BE2C (cell line): ENCODE data around the gene LRBA.
"Not testable (repeated sequence)": the region's sequence is repeated elsewhere in the genome, so short reads cannot be mapped to it uniquely, and the experiment has no call there.

Experiments
- DNase-seq: peaks from one replicate; pipeline ENCODE4 v3.0.0-alpha.2; 2020
- H3K27me3 ChIP-seq: fragments of 250-450 bp; sonication (Bioruptor Pico); 2 replicates; pipeline ENCODE4 v1.5.1; 2020; ENCODE audit warnings: mild to moderate bottlenecking
- H3K36me3 ChIP-seq: fragments of 250-450 bp; sonication (Bioruptor Pico); 2 replicates; pipeline ENCODE4 v1.5.1; 2020; ENCODE audit warnings: mild to moderate bottlenecking
- H3K4me1 ChIP-seq: fragments of 250-450 bp; sonication (Bioruptor Pico); 2 replicates; pipeline ENCODE4 v1.5.1; 2020
- H3K4me3 ChIP-seq: 2 replicates; pipeline ENCODE4 v1.5.1; 2011; ENCODE audit warnings: low read depth, low read length
- H3K9me3 ChIP-seq: fragments of 250-450 bp; sonication (Bioruptor Pico); 2 replicates; pipeline ENCODE4 v1.5.1; 2020
- CTCF ChIP-seq: IDR thresholded peaks from 2 replicates; pipeline ENCODE4 v1.5.1; 2012; ENCODE audit warnings: mild to moderate bottlenecking, low read depth, low read length

The LRBA gene

DNA sequence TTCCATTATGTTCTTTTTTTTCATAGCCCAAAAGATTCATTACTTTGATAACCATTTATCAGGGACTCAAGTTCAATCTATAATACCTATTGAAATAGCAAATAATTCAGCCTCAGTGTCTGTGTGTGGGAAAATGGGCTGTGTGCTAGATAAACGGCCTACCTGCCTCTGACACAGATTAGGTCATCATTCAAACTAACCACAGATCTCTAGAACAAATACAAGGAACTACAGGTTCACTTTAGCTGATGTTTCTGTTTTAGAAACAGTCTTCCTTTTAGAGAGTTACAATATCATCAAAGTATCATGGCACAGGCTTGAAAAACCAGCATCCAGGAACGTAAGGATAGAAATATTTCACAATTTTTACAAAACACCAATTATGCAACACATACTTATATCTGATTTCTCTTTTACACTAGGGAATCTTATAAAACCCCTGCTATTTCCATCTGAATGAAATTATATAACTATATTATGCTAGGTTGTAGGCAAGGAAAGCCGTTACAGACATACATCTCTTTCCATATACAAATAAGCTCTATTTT, 489.7 kb downstream of the LRBA start:
- Histone ChIP-seq H3K36me3 (peaks cover 21% of the 10 kb centered on the region), H3K27me3 (no peaks in the 10 kb centered on the region), H3K4me3 (no peak overlapping the region), H3K4me1 (peaks cover 10% of the 10 kb centered on the region; the same call in 1 of the 2 replicates), H3K9me3 (no peaks in the 10 kb centered on the region)
- DNase-seq: no peak
- no peak for TF ChIP-seq CTCF

GRCh38 chr4:150518559-150518958, 496.5 kb downstream of the LRBA start:
- Histone ChIP-seq H3K36me3 (peaks cover 23% of the 10 kb centered on the region), H3K4me1 (peaks cover 5% of the 10 kb centered on the region; the same call in 1 of the 2 replicates), H3K9me3 (no peaks in the 10 kb centered on the region), H3K27me3 (no peaks in the 10 kb centered on the region), H3K4me3 (no peak overlapping the region)
- no peak for DNase-seq
- no peak for TF ChIP-seq CTCF

GRCh38 chr4:150515135-150515534, 499.9 kb downstream of the LRBA start:
- peaks cover 20% of the 10 kb centered on the region for H3K36me3 ChIP-seq
- H3K9me3 ChIP-seq: no peaks in the 10 kb centered on the region
- DNase-seq: no peak
- H3K4me3 ChIP-seq: no peak overlapping the region
- no peak for TF ChIP-seq CTCF
- H3K27me3 ChIP-seq: no peaks in the 10 kb centered on the region
- H3K4me1 ChIP-seq: peaks cover 5% of the 10 kb centered on the region; the same call in 1 of the 2 replicates

DNA sequence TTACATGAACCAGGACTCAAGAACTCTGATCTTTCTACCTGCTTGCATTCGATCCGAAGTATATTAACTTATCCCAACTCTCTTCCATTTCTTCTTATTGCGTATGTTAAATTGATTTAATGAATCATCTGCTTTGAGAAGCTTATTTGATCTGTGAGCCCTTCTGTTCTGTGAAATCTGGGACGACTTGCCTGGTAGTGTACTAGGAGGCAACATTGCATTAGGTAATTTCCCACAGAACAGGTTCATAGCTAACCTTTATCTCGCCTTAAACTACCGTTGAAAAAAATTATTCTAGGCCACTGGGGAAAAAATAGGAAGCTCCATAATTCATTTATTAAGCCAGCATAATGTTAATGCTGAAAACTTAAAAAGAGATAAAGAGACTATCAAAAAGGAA, 500.4 kb downstream of the LRBA start:
- Histone ChIP-seq H3K4me3 (no peak overlapping the region), H3K4me1 (peaks cover 5% of the 10 kb centered on the region; the same call in 1 of the 2 replicates), H3K9me3 (no peaks in the 10 kb centered on the region), H3K27me3 (no peaks in the 10 kb centered on the region), H3K36me3 (peaks cover 20% of the 10 kb centered on the region)
- no peak for DNase-seq
- no peak for TF ChIP-seq CTCF

- Histone ChIP-seq H3K36me3 (peaks cover 17% of the 10 kb centered on the region), H3K4me3 (no peak overlapping the region), H3K9me3 (no peaks in the 10 kb centered on the region), H3K4me1 (peaks cover 5% of the 10 kb centered on the region; the same call in 1 of the 2 replicates), H3K27me3 (no peaks in the 10 kb centered on the region)
- TF ChIP-seq CTCF: no peak
- no peak for DNase-seq
These were observed 504.8 kb downstream of the LRBA start for GRCh38 chr4:150510176-150510865.

DNA sequence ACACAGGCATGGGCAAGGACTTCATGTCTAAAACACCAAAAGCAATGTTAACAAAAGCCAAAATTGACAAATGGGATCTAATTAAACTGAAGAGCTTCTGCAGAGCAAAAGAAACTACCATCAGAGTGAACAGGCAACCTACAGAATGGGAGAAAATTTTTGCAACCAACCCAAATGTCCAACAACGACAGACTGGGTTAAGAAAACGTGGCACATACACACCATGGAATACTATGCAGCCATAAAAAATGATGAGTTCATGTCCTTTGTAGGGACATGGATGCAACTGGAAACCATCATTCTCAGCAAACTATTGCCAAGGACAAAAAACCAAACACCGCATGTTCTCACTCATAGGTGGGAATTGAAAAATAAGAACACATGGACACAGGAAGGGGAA, 507.4 kb downstream of the LRBA start:
- not testable (repeated sequence) for H3K36me3 ChIP-seq, H3K4me3 ChIP-seq, H3K9me3 ChIP-seq, H3K4me1 ChIP-seq, DNase-seq, H3K27me3 ChIP-seq
